Central memory CD4-positive, alpha-beta T cell (primary cell): ENCODE results near the gene CHN2.

Experiments used
- DNase-seq: peaks from one replicate; pipeline ENCODE4 v3.0.0; 2022

The CHN2 gene

DNA sequence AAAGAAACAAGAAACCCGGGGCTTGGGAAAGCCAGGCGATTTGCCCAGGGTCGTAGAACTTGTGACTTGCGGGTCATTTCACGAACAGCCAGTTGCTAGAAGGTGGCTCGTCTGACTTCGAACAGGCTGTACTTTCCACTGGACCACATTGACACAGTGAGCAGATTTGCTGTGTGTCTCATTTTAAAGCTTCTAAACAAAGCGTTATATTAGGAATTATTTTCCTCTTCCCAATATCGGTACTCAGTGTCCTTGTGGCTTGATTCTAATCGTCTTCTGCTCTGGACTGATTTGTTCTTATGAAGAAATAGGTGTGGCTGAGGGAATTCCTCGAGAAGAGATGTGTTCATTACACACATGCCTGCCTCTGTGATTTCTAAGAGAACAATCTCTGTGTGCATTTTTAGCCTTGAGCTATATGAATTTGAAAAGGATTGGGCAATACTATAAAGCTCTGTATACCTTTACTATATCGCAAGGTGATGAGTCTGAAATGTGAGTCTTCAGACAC lies 219.1 kb downstream of the CHN2 start:
- no peak for DNase-seq

GRCh38 chr7:29414216-29414615 lies 219.6 kb downstream of the CHN2 start:
- DNase-seq = no peak

DNA sequence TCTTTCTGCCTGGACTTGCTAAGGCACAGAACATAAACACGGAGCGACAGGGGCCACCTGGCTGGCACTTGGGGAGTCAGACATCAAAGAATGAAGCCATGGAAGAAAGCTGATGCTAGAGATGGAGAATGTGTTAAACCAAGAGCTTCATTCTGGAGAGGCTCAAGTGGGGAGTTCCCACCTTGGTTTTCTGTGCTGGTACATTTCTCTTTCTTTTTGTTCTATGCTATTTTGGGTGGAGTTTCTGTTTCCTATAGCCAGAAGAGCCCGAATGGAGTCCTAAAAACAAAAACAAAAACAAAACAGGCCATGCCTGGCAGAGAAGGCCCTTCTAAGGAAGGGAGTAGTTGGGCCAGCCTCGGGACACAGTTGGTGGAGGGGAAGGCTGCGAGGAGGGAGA lies 220.6 kb downstream of the CHN2 start:
- no peak for DNase-seq

GRCh38 chr7:29416276-29416937 lies 221.8 kb downstream of the CHN2 start:
- DNase-seq = no peak

DNA sequence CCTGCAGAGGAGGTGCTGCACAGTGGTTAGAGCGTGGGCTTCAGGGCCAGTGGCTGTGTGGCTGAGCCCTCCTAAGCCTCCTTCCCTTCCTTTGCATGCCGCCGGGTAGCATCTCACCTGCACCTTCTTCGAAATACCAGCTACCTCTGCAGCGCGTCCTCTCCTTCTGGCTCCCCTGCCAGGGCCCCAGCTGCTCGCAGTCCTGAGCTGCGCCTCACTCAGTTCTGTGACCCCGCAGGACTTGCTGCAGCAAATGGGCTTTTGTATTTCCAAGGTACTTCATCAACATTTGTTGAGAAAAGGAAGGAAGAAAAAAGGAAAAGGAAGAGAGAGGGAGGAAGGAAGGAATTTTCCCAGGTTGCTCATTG lies 222.3 kb downstream of the CHN2 start:
- no peak for DNase-seq

GRCh38 chr7:29418056-29418455 lies 223.5 kb downstream of the CHN2 start:
- no peak for DNase-seq

- no peak for DNase-seq
Measured at GRCh38 chr7:29418651-29419050, 224.1 kb downstream of the CHN2 start.

- no peak for DNase-seq
Measured at GRCh38 chr7:29420011-29420410, 225.4 kb downstream of the CHN2 start.

DNA sequence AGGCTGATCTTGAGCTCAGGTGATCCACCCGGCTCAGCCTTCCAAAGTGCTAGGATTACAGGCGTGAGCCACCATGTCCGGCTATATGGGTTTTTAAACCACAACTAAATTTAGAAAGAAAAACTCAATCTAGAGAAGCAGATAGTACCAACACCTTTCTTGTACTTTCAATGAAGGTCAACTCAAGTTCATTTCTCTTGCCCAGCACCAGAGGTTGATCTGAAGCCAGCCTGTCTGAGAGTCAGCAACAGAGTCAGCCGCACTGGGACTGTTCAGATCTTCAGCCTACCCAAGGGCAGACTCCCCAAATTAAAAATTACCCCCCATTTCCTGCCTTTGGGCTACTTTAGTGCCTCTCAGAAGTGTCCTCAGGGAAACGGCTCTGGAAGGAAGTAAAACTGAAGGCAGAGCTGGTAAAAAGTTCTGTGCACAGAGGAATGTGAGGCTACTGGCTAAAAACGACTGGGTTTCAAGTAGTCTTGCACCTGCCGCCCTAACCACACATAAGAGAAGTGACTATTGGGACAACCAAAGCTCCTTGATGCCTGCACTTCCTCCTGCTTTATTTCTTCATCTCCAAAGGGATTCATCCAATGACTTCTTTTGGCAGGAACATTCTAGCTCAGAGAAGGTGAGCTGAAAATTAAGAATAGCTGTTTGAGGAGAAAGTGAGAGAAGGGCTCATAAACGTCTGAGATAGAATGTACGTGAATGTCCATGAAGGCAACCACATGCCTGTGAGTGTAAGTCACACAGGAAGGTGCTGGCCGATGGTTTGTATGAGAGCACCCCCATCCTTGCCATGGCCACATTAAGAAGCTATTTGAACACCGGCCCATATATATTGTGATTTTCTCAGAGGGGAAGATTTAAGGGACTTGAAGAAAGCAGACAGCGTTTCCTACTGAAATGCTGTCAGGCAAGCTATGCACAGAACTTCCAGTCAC lies 226.7 kb downstream of the CHN2 start:
- DNase-seq = no peak

DNA sequence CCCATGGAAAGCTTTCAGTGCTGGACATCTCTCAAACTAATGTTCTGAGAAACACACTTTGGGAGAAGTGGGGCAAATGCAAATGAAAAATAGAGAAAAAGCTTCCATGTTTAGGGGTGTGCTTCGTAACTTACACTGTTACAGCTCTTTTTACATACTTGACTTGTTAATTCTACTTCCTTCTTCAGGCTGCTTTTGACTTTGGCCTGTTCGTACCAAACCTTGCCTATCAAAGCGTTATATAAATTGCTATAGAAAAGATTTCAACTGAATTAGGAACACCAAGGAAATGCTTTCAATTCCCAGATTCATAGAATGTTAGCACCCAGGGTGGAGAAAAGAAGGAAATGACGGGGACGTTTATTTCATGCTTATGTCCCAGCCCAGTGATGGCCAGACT lies 228.3 kb downstream of the CHN2 start:
- DNase-seq = no peak

DNA sequence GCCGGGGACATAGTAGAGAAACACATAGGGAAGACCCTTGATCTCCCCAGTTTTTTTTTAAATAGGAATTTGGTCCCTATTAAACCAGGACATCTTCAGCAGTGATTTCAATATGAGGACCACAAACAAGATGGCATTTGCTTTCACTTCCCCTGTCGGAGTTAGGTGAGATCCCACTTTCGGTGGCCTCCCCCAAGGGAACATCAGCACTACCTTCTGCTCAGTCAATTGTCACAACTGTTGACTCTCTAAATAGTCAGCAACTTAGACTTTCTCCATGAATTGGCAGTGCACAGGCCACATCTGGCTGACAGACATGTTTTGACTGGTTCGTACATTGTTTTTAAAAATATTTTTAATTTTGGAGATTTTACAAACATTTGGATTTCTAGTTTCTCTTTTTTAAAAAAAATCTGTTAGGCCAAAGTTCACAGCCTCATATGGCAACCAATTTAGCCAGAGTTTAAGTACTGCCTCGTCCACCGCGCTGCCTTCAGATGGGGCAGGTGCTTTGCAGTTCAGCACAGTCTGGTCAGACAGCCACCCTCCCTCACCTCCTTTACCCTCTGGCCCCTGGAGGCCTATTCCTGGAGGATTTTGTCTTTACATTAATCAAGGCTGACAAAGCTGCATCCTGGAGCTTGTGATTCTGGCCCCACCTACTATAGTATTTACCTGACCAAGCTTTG lies 229.9 kb downstream of the CHN2 start:
- no peak for DNase-seq

- DNase-seq = no peak
Measured at GRCh38 chr7:29424984-29425309, 230.4 kb downstream of the CHN2 start.

- no peak for DNase-seq
Measured at GRCh38 chr7:29426587-29426986, 232.0 kb downstream of the CHN2 start.

GRCh38 chr7:29429401-29429800 lies 234.8 kb downstream of the CHN2 start:
- no peak for DNase-seq

DNA sequence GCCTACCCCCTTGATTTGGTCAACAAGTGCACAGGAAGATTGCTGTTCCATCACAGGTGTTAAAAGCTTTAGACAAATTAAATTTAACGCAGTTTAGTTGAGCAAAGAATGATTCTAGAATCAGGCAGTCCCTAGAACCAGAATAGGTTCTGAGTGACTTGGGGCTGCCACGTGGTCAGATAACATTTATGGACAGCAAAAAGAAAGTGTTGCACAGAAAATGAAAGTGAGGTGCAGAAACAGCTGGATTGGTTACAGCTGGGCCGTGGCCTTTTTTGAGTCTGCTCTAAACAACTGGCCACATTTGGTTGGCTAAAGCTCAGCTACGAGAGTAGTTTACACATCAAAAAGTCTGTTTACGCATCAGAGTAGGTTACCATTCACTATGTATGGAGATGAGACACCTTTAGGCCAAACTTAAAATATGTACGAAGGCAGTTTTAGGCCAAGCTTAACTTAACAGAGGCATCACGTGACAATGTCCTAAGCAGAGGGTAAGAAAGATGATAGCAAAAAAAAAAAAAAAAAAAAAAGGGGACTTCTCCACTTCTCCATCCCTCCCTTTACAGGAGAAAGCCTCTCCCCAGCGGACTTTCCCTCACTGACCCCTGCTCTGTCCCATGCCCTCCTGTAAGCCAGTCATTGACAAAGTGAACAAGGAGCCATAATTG lies 235.8 kb downstream of the CHN2 start:
- DNase-seq = no peak

DNA sequence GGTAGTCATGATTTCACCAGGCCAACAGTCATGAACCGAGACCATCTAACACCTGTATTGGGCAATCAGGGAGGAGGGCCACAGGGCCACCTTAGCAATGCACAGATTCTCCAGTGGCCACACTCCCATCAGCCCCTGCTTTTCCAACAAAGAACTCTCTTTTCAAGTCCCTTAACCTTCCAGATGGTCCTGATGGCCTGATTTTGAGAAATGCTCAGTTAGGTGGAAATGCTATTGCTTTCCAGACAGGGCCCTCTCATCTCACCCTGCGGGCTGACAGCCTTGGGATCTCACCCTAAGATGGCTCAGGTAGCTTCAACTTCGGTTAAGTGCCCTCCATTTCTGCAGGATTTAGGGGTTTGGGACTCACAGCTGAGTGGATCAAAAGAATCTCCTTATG lies 237.1 kb downstream of the CHN2 start:
- no peak for DNase-seq

GRCh38 chr7:29432721-29433120 lies 238.1 kb downstream of the CHN2 start:
- no peak for DNase-seq

DNA sequence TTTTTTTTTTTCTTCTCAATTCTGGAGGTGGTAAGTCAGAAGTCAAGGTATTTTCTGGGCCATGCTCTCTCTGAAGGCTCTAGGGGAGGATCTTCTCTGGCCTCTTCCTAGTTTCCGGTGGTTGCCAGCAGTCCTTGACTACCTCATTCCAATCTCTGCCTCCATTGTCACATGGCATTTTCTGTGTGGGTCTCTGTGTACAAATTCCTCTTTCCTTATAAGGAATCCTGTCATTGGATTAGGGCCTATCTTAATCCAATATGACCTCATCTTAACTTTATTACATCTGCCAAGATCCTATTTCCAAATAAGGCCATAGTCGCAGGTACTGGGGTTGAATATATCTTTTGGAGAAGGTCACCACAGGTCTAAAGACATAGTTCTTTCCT lies 239.8 kb downstream of the CHN2 start:
- no peak for DNase-seq

- DNase-seq = no peak
Measured at GRCh38 chr7:29435167-29435566, 240.6 kb downstream of the CHN2 start.

DNA sequence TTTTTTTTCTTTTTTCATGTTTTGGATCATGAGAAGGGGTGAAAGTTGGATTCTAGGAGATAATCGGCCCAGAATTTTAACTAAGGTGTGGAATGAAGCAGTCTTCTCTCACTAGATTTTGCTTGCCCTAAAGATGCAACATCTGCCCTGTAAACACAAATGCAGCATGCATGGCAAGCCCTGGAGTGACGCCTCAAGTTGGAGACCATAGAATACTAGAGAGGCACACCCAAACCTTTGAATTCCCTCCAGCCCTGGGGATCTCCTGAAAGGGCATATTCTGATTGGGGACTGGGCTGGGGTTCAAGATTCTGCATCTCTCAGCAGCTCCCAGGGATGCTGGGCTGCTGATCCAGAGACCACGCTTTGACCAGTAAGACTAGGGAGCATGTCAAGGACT lies 241.3 kb downstream of the CHN2 start:
- no peak for DNase-seq

DNA sequence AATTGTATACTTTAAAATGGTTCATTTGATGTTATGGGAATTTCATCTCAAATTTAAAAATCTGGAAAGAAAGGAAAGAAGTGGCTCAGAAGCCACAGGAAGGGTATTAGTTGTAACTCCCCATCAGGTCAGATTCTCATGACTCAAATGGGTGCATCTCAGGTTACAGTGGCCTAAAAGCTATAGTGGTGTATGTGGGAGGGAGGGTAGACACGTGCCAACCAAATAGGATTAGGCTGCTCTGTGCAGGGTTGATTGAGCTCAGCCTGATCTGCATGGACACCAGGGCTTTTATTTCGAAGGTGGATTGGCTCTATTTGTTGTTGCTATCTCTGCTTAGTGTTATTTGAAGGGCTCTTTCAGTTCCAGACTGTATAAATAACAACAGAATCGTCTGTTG lies 247.6 kb downstream of the CHN2 start:
- DNase-seq = no peak

- DNase-seq = no peak
Measured at GRCh38 chr7:29443552-29443951, 249.0 kb downstream of the CHN2 start.

- no peak for DNase-seq
Measured at GRCh38 chr7:29444267-29444666, 249.7 kb downstream of the CHN2 start.
